ENCODE measurements around the gene NKD2.

DNA sequence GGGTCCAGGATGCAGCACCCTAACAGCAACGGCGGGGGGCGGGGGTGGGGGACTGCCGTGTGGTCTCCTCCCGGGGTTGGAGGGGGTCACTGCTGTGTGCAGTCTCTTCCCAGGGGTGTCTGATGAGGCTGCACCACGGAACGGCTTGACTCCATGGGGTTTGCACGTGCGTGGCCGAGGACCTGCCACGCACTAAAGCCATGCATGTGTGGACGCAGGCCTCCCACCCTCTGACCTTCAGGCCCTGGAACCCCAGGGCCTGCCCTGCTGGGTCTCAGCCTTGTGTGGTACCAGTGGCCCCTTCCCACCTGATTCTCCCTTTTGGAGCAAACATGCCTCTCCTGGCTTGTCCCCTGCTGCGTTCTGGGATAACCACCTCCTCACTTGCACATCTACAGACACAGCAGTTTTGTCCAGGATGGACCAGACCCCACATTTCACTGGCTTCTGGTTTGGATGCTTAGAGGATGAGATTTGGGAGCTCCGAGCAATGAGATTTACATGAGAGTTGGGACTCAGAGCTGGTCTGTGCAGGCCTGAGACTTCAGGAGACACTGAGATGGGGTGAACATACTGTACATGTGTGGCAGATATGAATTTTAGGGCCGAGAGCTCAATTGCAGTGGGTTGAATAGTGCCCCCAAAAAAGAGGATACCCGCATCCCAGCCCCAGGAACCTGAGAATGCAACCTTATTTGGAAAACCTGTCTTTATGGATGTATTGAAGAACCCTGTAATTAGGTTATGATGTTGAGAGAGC is 57.5 kb downstream of the NKD2 start:
- TF ChIP-seq POLR2A (IDR thresholded peaks at IDR 0.05; ENCODE audit: low read depth, low read length) (no peak), MAZ (IDR thresholded peaks at IDR 0.05; ENCODE audit: borderline replicate concordance, low read depth, low read length) (no peak), RAD21 (IDR thresholded peaks at IDR 0.05; ENCODE audit: low read length) (no peak), BHLHE40 (IDR thresholded peaks at IDR 0.05; ENCODE audit: low read depth, low read length) (no peak), RFX5 (IDR thresholded peaks at IDR 0.05; ENCODE audit: low read depth, low read length) (no peak), CHD1 (IDR thresholded peaks at IDR 0.05; ENCODE audit: low read depth, low read length) (no peak), CEBPB (IDR thresholded peaks at IDR 0.05; ENCODE audit: low read depth, low read length) (no peak), FOS (IDR thresholded peaks at IDR 0.05; ENCODE audit: low read depth, low read length) (no peak), SMC3 (IDR thresholded peaks at IDR 0.05; ENCODE audit: low read depth, low read length) (no peak), MAFK (IDR thresholded peaks at IDR 0.05; ENCODE audit: low read depth, low read length) (no peak)
- TF ChIP-seq, protein P1, sequence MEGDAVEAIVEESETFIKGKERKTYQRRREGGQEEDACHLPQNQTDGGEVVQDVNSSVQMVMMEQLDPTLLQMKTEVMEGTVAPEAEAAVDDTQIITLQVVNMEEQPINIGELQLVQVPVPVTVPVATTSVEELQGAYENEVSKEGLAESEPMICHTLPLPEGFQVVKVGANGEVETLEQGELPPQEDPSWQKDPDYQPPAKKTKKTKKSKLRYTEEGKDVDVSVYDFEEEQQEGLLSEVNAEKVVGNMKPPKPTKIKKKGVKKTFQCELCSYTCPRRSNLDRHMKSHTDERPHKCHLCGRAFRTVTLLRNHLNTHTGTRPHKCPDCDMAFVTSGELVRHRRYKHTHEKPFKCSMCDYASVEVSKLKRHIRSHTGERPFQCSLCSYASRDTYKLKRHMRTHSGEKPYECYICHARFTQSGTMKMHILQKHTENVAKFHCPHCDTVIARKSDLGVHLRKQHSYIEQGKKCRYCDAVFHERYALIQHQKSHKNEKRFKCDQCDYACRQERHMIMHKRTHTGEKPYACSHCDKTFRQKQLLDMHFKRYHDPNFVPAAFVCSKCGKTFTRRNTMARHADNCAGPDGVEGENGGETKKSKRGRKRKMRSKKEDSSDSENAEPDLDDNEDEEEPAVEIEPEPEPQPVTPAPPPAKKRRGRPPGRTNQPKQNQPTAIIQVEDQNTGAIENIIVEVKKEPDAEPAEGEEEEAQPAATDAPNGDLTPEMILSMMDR (conservative IDR thresholded peaks at IDR 0.05; ENCODE audit: low read depth, low read length), result no peak
- TF ChIP-seq, protein P2, sequence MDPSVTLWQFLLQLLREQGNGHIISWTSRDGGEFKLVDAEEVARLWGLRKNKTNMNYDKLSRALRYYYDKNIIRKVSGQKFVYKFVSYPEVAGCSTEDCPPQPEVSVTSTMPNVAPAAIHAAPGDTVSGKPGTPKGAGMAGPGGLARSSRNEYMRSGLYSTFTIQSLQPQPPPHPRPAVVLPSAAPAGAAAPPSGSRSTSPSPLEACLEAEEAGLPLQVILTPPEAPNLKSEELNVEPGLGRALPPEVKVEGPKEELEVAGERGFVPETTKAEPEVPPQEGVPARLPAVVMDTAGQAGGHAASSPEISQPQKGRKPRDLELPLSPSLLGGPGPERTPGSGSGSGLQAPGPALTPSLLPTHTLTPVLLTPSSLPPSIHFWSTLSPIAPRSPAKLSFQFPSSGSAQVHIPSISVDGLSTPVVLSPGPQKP (IDR thresholded peaks at IDR 0.05; ENCODE audit: borderline replicate concordance, low read depth, low read length), result no peak
- TF ChIP-seq, protein P3, sequence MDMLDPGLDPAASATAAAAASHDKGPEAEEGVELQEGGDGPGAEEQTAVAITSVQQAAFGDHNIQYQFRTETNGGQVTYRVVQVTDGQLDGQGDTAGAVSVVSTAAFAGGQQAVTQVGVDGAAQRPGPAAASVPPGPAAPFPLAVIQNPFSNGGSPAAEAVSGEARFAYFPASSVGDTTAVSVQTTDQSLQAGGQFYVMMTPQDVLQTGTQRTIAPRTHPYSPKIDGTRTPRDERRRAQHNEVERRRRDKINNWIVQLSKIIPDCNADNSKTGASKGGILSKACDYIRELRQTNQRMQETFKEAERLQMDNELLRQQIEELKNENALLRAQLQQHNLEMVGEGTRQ (IDR thresholded peaks at IDR 0.05; ENCODE audit: low read depth, low read length), result no peak

Measured in IMR-90 (cell line).